Measurements from ENCODE around the gene KRTAP13-2. TPM values are rescaled to one million over a fixed set of nuclear protein-coding genes. Genes with fewer than 3 reads are reported as not detected.

The KRTAP13-2 gene, protein sequence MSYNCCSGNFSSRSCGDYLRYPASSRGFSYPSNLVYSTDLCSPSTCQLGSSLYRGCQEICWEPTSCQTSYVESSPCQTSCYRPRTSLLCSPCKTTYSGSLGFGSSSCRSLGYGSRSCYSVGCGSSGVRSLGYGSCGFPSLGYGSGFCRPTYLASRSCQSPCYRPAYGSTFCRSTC
- total RNA-seq (2014; rRNA removed; shearing (Covaris generic)) = not detected in 2 replicates
- polyA plus RNA-seq (2016; fragmentation: Nextera tagmentation; extraction: Ambion mirVana) = not detected in 2 replicates
- long read RNA-seq = 0 reads

DNA sequence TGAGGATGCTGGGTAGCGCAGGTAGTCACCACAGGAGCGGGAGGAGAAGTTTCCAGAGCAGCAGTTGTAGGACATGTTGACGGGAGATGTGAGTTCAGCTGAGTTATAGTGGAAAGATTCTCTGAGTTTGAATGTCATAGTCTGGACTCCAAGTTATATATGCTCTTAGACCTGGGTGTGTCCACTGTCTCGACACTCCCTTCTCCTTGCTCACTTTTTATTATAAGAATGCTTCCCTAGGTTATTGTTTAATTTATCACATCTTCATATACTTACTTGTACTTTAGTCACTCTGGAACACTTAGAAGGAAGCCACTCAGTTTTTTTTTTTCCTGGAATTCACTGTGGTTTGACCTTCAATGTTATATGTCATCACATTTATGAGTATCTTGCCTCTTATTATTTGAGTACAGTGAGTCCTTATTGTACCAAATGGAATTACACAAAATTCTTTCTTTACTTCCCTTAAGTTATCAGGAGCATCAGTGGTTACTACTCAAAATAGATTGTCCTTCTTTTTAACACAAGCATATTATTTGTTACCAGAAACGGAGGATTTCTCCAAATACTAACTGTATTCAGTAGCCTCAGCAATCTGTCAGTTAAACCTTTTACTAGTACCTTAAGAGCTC lies at the start of gene KRTAP13-2:
TSS of gene KRTAP13-2 (minus strand) at position 133 of the 632 bp plus-strand sequence. CDS start at position 75, 58 bp downstream.
- no peaks in the 10 kb centered on the region for H4K20me1 ChIP-seq (replicated peaks; ENCODE audit: insufficient read depth)
- TF ChIP-seq, protein P1, sequence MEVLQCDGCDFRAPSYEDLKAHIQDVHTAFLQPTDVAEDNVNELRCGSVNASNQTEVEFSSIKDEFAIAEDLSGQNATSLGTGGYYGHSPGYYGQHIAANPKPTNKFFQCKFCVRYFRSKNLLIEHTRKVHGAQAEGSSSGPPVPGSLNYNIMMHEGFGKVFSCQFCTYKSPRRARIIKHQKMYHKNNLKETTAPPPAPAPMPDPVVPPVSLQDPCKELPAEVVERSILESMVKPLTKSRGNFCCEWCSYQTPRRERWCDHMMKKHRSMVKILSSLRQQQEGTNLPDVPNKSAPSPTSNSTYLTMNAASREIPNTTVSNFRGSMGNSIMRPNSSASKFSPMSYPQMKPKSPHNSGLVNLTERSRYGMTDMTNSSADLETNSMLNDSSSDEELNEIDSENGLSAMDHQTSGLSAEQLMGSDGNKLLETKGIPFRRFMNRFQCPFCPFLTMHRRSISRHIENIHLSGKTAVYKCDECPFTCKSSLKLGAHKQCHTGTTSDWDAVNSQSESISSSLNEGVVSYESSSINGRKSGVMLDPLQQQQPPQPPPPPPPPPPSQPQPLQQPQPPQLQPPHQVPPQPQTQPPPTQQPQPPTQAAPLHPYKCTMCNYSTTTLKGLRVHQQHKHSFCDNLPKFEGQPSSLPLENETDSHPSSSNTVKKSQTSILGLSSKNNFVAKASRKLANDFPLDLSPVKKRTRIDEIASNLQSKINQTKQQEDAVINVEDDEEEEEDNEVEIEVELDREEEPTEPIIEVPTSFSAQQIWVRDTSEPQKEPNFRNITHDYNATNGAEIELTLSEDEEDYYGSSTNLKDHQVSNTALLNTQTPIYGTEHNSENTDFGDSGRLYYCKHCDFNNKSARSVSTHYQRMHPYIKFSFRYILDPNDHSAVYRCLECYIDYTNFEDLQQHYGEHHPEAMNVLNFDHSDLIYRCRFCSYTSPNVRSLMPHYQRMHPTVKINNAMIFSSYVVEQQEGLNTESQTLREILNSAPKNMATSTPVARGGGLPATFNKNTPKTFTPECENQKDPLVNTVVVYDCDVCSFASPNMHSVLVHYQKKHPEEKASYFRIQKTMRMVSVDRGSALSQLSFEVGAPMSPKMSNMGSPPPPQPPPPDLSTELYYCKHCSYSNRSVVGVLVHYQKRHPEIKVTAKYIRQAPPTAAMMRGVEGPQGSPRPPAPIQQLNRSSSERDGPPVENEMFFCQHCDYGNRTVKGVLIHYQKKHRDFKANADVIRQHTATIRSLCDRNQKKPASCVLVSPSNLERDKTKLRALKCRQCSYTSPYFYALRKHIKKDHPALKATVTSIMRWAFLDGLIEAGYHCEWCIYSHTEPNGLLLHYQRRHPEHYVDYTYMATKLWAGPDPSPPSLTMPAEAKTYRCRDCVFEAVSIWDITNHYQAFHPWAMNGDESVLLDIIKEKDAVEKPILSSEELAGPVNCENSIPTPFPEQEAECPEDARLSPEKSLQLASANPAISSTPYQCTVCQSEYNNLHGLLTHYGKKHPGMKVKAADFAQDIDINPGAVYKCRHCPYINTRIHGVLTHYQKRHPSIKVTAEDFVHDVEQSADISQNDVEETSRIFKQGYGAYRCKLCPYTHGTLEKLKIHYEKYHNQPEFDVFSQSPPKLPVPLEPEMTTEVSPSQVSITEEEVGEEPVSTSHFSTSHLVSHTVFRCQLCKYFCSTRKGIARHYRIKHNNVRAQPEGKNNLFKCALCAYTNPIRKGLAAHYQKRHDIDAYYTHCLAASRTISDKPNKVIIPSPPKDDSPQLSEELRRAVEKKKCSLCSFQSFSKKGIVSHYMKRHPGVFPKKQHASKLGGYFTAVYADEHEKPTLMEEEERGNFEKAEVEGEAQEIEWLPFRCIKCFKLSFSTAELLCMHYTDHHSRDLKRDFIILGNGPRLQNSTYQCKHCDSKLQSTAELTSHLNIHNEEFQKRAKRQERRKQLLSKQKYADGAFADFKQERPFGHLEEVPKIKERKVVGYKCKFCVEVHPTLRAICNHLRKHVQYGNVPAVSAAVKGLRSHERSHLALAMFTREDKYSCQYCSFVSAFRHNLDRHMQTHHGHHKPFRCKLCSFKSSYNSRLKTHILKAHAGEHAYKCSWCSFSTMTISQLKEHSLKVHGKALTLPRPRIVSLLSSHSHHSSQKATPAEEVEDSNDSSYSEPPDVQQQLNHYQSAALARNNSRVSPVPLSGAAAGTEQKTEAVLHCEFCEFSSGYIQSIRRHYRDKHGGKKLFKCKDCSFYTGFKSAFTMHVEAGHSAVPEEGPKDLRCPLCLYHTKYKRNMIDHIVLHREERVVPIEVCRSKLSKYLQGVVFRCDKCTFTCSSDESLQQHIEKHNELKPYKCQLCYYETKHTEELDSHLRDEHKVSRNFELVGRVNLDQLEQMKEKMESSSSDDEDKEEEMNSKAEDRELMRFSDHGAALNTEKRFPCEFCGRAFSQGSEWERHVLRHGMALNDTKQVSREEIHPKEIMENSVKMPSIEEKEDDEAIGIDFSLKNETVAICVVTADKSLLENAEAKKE (CRISPR knock-in tag; IDR thresholded peaks at IDR 0.05) = no peak
- no peak for TF ChIP-seq STAT1 (IDR thresholded peaks at IDR 0.05; ENCODE audit: unreplicated experiment)
- TF ChIP-seq NANOG (IDR thresholded peaks at IDR 0.05; ENCODE audit: borderline replicate concordance) = no peak
- no peak for TF ChIP-seq ZNF114 (CRISPR knock-in tag; IDR thresholded peaks at IDR 0.05)
- no peak for TF ChIP-seq CREB1 (CRISPR knock-in tag; IDR thresholded peaks at IDR 0.05; ENCODE audit: low read depth)
- TF ChIP-seq EZH2phosphoT487 (IDR thresholded peaks at IDR 0.05; ENCODE audit: unreplicated experiment) = no peak
- TF ChIP-seq JUNB (IDR thresholded peaks at IDR 0.05; ENCODE audit: unreplicated experiment) = no peak
- TF ChIP-seq, protein P2, sequence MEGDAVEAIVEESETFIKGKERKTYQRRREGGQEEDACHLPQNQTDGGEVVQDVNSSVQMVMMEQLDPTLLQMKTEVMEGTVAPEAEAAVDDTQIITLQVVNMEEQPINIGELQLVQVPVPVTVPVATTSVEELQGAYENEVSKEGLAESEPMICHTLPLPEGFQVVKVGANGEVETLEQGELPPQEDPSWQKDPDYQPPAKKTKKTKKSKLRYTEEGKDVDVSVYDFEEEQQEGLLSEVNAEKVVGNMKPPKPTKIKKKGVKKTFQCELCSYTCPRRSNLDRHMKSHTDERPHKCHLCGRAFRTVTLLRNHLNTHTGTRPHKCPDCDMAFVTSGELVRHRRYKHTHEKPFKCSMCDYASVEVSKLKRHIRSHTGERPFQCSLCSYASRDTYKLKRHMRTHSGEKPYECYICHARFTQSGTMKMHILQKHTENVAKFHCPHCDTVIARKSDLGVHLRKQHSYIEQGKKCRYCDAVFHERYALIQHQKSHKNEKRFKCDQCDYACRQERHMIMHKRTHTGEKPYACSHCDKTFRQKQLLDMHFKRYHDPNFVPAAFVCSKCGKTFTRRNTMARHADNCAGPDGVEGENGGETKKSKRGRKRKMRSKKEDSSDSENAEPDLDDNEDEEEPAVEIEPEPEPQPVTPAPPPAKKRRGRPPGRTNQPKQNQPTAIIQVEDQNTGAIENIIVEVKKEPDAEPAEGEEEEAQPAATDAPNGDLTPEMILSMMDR (conservative IDR thresholded peaks at IDR 0.05; ENCODE audit: low read depth in 2 of 2) = no peak
- TF ChIP-seq, protein P3, sequence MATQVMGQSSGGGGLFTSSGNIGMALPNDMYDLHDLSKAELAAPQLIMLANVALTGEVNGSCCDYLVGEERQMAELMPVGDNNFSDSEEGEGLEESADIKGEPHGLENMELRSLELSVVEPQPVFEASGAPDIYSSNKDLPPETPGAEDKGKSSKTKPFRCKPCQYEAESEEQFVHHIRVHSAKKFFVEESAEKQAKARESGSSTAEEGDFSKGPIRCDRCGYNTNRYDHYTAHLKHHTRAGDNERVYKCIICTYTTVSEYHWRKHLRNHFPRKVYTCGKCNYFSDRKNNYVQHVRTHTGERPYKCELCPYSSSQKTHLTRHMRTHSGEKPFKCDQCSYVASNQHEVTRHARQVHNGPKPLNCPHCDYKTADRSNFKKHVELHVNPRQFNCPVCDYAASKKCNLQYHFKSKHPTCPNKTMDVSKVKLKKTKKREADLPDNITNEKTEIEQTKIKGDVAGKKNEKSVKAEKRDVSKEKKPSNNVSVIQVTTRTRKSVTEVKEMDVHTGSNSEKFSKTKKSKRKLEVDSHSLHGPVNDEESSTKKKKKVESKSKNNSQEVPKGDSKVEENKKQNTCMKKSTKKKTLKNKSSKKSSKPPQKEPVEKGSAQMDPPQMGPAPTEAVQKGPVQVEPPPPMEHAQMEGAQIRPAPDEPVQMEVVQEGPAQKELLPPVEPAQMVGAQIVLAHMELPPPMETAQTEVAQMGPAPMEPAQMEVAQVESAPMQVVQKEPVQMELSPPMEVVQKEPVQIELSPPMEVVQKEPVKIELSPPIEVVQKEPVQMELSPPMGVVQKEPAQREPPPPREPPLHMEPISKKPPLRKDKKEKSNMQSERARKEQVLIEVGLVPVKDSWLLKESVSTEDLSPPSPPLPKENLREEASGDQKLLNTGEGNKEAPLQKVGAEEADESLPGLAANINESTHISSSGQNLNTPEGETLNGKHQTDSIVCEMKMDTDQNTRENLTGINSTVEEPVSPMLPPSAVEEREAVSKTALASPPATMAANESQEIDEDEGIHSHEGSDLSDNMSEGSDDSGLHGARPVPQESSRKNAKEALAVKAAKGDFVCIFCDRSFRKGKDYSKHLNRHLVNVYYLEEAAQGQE (IDR thresholded peaks at IDR 0.05; ENCODE audit: unreplicated experiment) = no peak
- TF ChIP-seq EZH2 (IDR thresholded peaks at IDR 0.05; ENCODE audit: low read depth, unreplicated experiment) = no peak
- TF ChIP-seq POLR2AphosphoS5 (IDR thresholded peaks at IDR 0.05; ENCODE audit: low read depth) = no peak
- TF ChIP-seq ZNF331 (CRISPR knock-in tag; IDR thresholded peaks at IDR 0.05; ENCODE audit: low read depth) = no peak
- TF ChIP-seq, protein P4, sequence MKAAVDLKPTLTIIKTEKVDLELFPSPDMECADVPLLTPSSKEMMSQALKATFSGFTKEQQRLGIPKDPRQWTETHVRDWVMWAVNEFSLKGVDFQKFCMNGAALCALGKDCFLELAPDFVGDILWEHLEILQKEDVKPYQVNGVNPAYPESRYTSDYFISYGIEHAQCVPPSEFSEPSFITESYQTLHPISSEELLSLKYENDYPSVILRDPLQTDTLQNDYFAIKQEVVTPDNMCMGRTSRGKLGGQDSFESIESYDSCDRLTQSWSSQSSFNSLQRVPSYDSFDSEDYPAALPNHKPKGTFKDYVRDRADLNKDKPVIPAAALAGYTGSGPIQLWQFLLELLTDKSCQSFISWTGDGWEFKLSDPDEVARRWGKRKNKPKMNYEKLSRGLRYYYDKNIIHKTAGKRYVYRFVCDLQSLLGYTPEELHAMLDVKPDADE (IDR thresholded peaks at IDR 0.05) = no peak
- no peaks in the 10 kb centered on the region for H3K79me2 ChIP-seq (replicated peaks; ENCODE audit: insufficient read depth)
- no peak within 1 kb of the TSS for H3K4me2 ChIP-seq
- Mint-ChIP-seq H3K36me3 (ENCODE audit: low read depth) (no peaks in the 10 kb centered on the region; the same call in 2 of the 3 replicates), H3K9me3 (peaks cover 8% of the 10 kb centered on the region), H3K27ac (0 out of 2 replicates have a peak within 1 kb of the TSS, but pooled peaks have one; percentile 14), H3K27me3 (ENCODE audit: insufficient read depth, low read depth, poor library complexity) (no peaks in the 10 kb centered on the region), H3K4me3 (no peak within 1 kb of the TSS), H3K4me1 (no peaks in the 10 kb centered on the region)
- H3K27me3 ChIP-seq (ENCODE audit: insufficient read depth) = no peaks in the 10 kb centered on the region
- no peaks in the 10 kb centered on the region for H3K9me2 ChIP-seq (ENCODE audit: insufficient read depth)
- H3F3A ChIP-seq (replicated peaks; ENCODE audit: low read depth) = no peaks in the 10 kb centered on the region
- H2AFZ ChIP-seq = no peak within 1 kb of the TSS
- H3K36me3 ChIP-seq (ENCODE audit: insufficient read depth) = no peaks in the 10 kb centered on the region
- H3K4me1 ChIP-seq (ENCODE audit: insufficient read depth) = no peaks in the 10 kb centered on the region
- H3K27ac ChIP-seq (ENCODE audit: low read depth) = no peak within 1 kb of the TSS
- ATAC-seq = no peak
- no peak for DNase-seq (ENCODE audit: low spot score)
- no peak within 1 kb of the TSS for H3K4me3 ChIP-seq

Measured in GM23338 (cell line).